MM.1S (cell line): Measurements from ENCODE around the gene CCDC85C.

Source experiments
- EZH2phosphoT487 ChIP-seq: fragments of 300-600 bp; sonication (generic); IDR thresholded peaks from 2 replicates; pipeline ENCODE4 v1.6.1; 2018; ENCODE audit warnings: antibody characterized with exemption, low read length
- TF ChIP-seq, protein P1 (sequence below): fragments of 300-600 bp; sonication (generic); IDR thresholded peaks from 2 replicates; pipeline ENCODE4 v1.5.1; 2016; ENCODE audit warnings: antibody characterized with exemption, low read length, mixed read lengths

GRCh38 chr14:99579120-99579836 is 24.7 kb downstream of the CCDC85C start:
- TF ChIP-seq, protein P1, sequence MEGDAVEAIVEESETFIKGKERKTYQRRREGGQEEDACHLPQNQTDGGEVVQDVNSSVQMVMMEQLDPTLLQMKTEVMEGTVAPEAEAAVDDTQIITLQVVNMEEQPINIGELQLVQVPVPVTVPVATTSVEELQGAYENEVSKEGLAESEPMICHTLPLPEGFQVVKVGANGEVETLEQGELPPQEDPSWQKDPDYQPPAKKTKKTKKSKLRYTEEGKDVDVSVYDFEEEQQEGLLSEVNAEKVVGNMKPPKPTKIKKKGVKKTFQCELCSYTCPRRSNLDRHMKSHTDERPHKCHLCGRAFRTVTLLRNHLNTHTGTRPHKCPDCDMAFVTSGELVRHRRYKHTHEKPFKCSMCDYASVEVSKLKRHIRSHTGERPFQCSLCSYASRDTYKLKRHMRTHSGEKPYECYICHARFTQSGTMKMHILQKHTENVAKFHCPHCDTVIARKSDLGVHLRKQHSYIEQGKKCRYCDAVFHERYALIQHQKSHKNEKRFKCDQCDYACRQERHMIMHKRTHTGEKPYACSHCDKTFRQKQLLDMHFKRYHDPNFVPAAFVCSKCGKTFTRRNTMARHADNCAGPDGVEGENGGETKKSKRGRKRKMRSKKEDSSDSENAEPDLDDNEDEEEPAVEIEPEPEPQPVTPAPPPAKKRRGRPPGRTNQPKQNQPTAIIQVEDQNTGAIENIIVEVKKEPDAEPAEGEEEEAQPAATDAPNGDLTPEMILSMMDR, result no peak
- no peak for TF ChIP-seq EZH2phosphoT487
